ENCODE results near the gene FABP1.

FABP1 gene

GRCh38 chr2:88168386-88168785 lies 40.5 kb upstream of the FABP1 start:
- DNase-seq (ENCODE audit: low spot score): no peak
- CTCF ChIA-PET: no interaction called here
- H3K27ac ChIP-seq: no peak overlapping the region
- TF ChIP-seq CTCF (conservative IDR thresholded peaks at IDR 0.05; ENCODE audit: low read depth): no peak
- POLR2A ChIA-PET (ENCODE audit: low non-redundant PET): no interaction called here

GRCh38 chr2:88167740-88168139 lies 39.9 kb upstream of the FABP1 start:
- H3K27ac ChIP-seq: no peak overlapping the region
- TF ChIP-seq CTCF (conservative IDR thresholded peaks at IDR 0.05; ENCODE audit: low read depth): no peak
- CTCF ChIA-PET: no interaction called here
- POLR2A ChIA-PET (ENCODE audit: low non-redundant PET): no interaction called here
- DNase-seq (ENCODE audit: low spot score): no peak

GRCh38 chr2:88165332-88166003 lies 37.6 kb upstream of the FABP1 start:
- DNase-seq (ENCODE audit: low spot score): no peak
- no peak for TF ChIP-seq CTCF (conservative IDR thresholded peaks at IDR 0.05; ENCODE audit: low read depth)
- ChIA-PET POLR2A (ENCODE audit: low non-redundant PET) (no interaction called here), CTCF (interaction anchor here (0.6 kb wide), 1 partner anchor 163 kb away, joined by 3 read pairs; no protein-coding TSS in a partner anchor)
- no peak overlapping the region for H3K27ac ChIP-seq

GRCh38 chr2:88161446-88162244 lies 33.8 kb upstream of the FABP1 start:
- no peak overlapping the region for H3K27ac ChIP-seq
- DNase-seq (ENCODE audit: low spot score): no peak
- ChIA-PET POLR2A (ENCODE audit: low non-redundant PET) (no interaction called here), CTCF (interaction anchor here (4.3 kb wide), 1 partner anchor 101 kb away, joined by 45 read pairs; no protein-coding TSS in a partner anchor)
- TF ChIP-seq CTCF (conservative IDR thresholded peaks at IDR 0.05; ENCODE audit: low read depth): no peak

- TF ChIP-seq CTCF (conservative IDR thresholded peaks at IDR 0.05; ENCODE audit: low read depth): no peak
Measured at GRCh38 chr2:88160517-88160916, 32.7 kb upstream of the FABP1 start.

GRCh38 chr2:88159955-88160415 lies 32.1 kb upstream of the FABP1 start:
- ChIA-PET CTCF (interaction anchor here (0.6 to 4.3 kb wide), 11 partner anchors 16 to 499 kb away, joined by 3 to 45 read pairs (median 4); no protein-coding TSS in a partner anchor), POLR2A (ENCODE audit: low non-redundant PET) (no interaction called here)
- no peak overlapping the region for H3K27ac ChIP-seq
- DNase-seq (ENCODE audit: low spot score): peak; percentile 64
- peak; percentile 80 for TF ChIP-seq CTCF (conservative IDR thresholded peaks at IDR 0.05; ENCODE audit: low read depth)

More at GRCh38 chr2:88160517-88160916, 32.7 kb upstream of the FABP1 start:
- ChIA-PET POLR2A (ENCODE audit: low non-redundant PET) (no interaction called here), CTCF (interaction anchor here (0.6 to 4.3 kb wide), 8 partner anchors 17 to 498 kb away, joined by 3 to 45 read pairs (median 4); no protein-coding TSS in a partner anchor)
- no peak for DNase-seq (ENCODE audit: low spot score)
- no peak overlapping the region for H3K27ac ChIP-seq

All from RWPE1 (cell line).